ENCODE results near the gene TMEM145. TPM values are rescaled to one million over a fixed set of nuclear protein-coding genes. Genes with fewer than 3 reads are reported as not detected.

TMEM145 gene
- total RNA-seq: 0.19 TPM in 1 of 2 replicates, not detected in the other

DNA sequence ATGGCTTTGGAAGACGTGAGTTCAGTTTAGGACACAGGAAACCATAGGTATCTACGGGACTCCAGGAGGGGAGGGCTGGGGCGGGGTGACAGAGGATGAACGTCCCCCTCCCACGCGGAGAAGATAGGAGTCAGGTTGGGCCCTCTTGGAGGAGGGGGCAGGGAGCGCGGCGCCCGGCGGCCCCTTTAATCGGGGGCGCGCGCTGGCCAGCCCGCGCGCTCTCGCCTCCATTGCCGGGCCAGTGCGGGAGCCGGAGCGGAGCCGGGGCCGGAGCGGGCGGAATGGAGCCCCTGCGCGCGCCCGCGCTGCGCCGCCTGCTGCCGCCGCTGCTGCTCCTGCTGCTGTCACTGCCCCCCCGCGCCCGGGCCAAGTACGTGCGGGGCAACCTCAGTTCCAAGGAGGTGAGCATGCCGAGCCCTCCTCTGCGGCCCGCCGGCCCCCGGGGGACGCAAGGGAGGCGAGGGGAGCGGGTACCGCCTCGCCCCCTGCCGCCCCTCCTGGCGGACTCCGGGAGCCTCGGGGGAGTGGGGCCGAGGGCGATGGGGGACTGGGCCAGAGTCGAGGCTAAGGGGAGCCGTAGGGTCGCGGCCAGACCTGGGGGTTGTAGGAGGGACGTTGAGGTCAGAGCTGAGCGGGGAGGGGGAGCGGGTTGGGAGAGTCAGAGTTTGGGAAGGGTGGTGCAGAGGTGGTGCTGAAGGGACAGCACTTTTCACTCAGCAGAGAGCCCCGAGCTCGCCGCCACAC, at the start of gene TMEM145:
TSS of gene TMEM145 (plus strand) at position 214 of the 744 bp plus-strand sequence. CDS start at position 282, 68 bp downstream.

DNA sequence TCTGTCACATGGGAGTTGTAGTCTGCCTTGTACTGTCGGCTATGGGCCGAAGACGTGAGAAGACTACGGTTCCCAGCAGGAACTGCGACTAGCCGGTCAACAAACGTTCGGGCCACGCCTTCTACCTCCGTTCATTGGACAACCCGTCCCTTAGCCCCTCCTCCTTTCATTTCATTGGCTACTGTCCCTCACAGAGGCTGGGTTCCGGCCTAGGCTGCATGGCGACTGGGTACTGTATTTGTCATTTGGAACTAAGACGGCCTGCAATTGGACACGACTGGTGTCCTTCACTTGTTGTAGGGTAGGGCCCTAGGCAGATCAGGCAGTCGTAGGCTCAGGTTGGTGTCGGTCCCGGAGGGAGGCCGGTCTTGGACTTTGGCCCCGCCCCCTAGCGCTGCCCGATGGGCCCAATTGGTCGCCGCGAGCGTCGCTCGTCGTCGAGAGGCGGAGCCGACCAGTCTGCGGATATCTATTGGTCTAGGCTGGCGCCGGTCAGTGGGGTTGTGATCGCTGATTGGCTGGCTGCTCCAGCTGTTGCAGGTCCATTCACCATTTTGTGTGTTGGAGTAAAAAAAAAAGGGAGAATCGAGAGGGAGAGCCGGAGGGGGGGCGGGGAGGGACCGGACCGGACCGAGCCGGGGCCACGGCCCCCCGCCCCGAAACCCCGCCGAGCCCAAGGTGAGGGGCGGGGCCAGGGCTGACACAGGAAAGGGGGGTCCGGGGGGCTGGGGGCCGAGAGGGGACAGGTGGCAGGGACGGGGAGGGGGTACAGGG, 44.2 kb upstream of the TMEM145 start, which contains the start of gene CIC:
TSS of gene CIC (plus strand) at position 549 of the 774 bp plus-strand sequence. CDS start 2,532 bp downstream, outside the sequence.

DNA sequence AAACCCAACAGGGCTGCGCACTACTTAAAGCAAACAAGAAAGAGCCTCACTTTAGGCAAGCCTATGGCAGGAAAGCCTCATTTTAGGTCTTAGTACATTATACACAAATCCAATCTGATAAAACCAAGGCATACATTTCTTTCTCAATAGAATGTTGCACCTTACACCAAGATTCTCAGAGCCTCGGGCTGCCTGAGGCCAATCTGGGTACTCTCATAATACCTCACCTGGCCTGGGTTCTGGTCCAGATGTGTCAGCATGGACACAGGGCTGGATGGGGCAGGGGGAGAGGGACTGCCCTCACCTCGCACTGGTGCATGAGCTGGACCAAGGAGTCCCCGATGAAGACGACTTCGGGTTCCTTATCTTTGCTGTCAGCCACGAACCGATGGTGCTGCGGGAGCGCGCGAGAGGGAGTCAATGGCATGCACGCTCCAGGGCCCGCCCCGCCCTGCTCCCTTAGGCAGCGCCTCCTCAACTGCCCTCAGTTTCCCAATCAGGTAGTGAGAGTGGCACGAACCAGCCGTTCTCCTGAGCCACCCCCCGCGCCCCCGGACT, 11.4 kb upstream of the TMEM145 start, which contains the start of gene PRR19:
TSS of gene PRR19 (plus strand) at position 487 of the 558 bp plus-strand sequence. CDS start 7,453 bp downstream, outside the sequence.

DNA sequence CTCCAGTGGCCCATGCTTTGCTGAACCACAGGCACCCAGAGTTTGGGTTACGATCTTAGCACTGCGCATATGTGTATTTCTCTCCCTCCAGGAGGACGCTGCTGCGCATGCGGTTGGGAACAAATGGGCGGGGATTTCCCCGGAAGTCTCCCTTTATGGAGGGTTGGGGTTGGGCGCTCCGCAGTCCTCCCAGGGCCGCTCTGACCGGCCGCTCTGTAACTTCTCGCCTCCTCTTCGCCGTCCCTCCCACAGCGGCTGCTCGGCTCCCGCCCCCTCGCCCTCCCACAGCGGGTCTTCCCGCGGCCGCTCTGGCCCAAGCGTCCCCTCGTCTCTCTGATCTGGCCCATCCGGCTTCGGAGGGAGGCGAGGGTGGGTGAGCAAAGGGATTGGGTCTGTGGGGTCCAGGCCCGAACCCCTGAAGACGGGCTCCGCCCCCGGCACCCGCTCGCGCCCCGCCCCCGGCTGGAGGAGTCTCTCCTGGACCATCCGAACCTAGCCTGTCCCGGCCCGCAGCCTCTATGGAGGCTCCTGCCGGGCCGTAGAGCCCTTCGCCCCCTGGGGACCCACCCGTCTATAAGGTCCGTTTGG, 12.3 kb downstream of the TMEM145 start, which contains the start of gene MEGF8:
TSS of gene MEGF8 (plus strand) at position 328 of the 588 bp plus-strand sequence. CDS start 609 bp downstream, outside the sequence.

Other genes starting within 250 kb of the TMEM145 start
- gene GRIK5, start 243.1 kb upstream of the TMEM145 start, total RNA-seq: 0.09 and 0.18 TPM in 2 replicates
- gene ZNF574, start 237.1 kb upstream of the TMEM145 start, total RNA-seq: 9.9 and 10.3 TPM in 2 replicates
- gene POU2F2, start 180.9 kb upstream of the TMEM145 start, total RNA-seq: 0.19 and 0.27 TPM in 2 replicates
- 13.0 and 14.9 TPM in 2 replicates for gene DEDD2, start 95.6 kb upstream of the TMEM145 start, total RNA-seq
- gene ZNF526, start 93.0 kb upstream of the TMEM145 start, total RNA-seq: 8.5 and 11.7 TPM in 2 replicates
- gene GSK3A, start 70.7 kb upstream of the TMEM145 start, total RNA-seq: 11.3 and 13.2 TPM in 2 replicates
- gene ERF, start 58.2 kb upstream of the TMEM145 start, total RNA-seq: 22.4 and 25.8 TPM in 2 replicates
- gene CIC, start 44.1 kb upstream of the TMEM145 start, total RNA-seq: 11.9 and 19.3 TPM in 2 replicates
- gene PRR19, start 11.2 kb upstream of the TMEM145 start, total RNA-seq: 0.09 and 0.27 TPM in 2 replicates
- gene PAFAH1B3, start 10.7 kb upstream of the TMEM145 start, total RNA-seq: 19.7 and 52.5 TPM in 2 replicates
- gene MEGF8, start 12.3 kb downstream of the TMEM145 start, total RNA-seq: 22.0 and 35.5 TPM in 2 replicates
- not detected in 2 replicates for gene CNFN, start 77.0 kb downstream of the TMEM145 start, total RNA-seq
- 3.5 and 5.3 TPM in 2 replicates for gene LIPE, start 114.1 kb downstream of the TMEM145 start, total RNA-seq
- not detected in 2 replicates for gene CXCL17, start 129.6 kb downstream of the TMEM145 start, total RNA-seq
- 0.38 and 0.63 TPM in 2 replicates for gene CEACAM1, start 215.2 kb downstream of the TMEM145 start, total RNA-seq

Data from endothelial cell of coronary artery (primary cell).